A549 (cell line): ENCODE measurements around the gene SLC25A11. TPM values are rescaled to one million over a fixed set of nuclear protein-coding genes. Genes with fewer than 3 reads are reported as not detected.

Source experiments
- ATAC-seq, 2 experiments: fragments of 200-7000 bp in 1 of 2; fragments of >200 bp in 1 of 2; cut with Nextera tagmentation in 1 of 2; cut with Tn5 transposase in 1 of 2; 3 replicates each; pipeline versions ENCODE4 v1.8.0 to v1.9.1; 2018 to 2020; ENCODE audit warnings: mild to moderate bottlenecking in 1 of 2, moderate library complexity in 1 of 2
- CTCF ChIA-PET: fragments of 300-600 bp; sonication (Branson Sonifier 250); formaldehyde crosslinking; extraction: SDS; loops from one replicate; lab custom pipeline; 2021; ENCODE audit warnings: antibody characterized with exemption, inconsistent platforms; lab: Yijun Ruan, JAX
- POLR2A ChIA-PET: fragments of 350-600 bp; formaldehyde crosslinking; extraction: SDS; loops from one replicate; lab custom pipeline; 2021; ENCODE audit warnings: antibody characterized with exemption, inconsistent platforms; lab: Yijun Ruan, JAX
- DNase-seq, 2 experiments: peaks; one replicate each; pipeline versions ENCODE4 v3.0.0 to v3.0.0-alpha.2; 2011 to 2016; ENCODE audit warnings: low read depth in 1 of 2, low spot score in 1 of 2
- FAIRE-seq: peaks from 2 replicates; lab custom pipeline; 2011; peaks lifted over from hg19 to GRCh38; lab: Jason Lieb, UNC
- H3K27ac ChIP-seq, 2 experiments: fragments of >200 bp; sonication (Bioruptor Twin); formaldehyde crosslinking; 3 replicates each; pipeline ENCODE4 v1.5.1; 2016 to 2017
- H3K4me1 ChIP-seq: fragments of >200 bp; sonication (Bioruptor Twin); formaldehyde crosslinking; 3 replicates; pipeline ENCODE4 v1.6.1; 2016
- H3K4me2 ChIP-seq: fragments of >200 bp; sonication (Bioruptor Twin); formaldehyde crosslinking; 3 replicates; pipeline ENCODE4 v1.6.1; 2016
- H3K4me3 ChIP-seq: fragments of >200 bp; sonication (Bioruptor Twin); formaldehyde crosslinking; 3 replicates; pipeline ENCODE4 v1.5.1; 2016
- H3K9me3 ChIP-seq: fragments of >200 bp; sonication (Bioruptor Twin); formaldehyde crosslinking; 3 replicates; pipeline ENCODE4 v1.6.1; 2016
- CBX2 ChIP-seq: fragments of 200-600 bp; sonication (generic); IDR thresholded peaks from 2 replicates; pipeline ENCODE4 v1.6.1; 2016; ENCODE audit warnings: low read depth, mild to moderate bottlenecking, borderline replicate concordance
- CBX8 ChIP-seq: fragments of 200-600 bp; sonication (generic); IDR thresholded peaks from 2 replicates; pipeline ENCODE4 v1.6.1; 2016
- CEBPB ChIP-seq, 2 experiments: fragments of >200 bp in 1 of 2; sonication (Bioruptor Twin) in 1 of 2; formaldehyde crosslinking in 1 of 2; IDR thresholded peaks; 2 replicates each; pipeline ENCODE4 v1.6.1; 2012 to 2016
- CHD2 ChIP-seq: fragments of 150-350 bp; IDR thresholded peaks from 2 replicates; pipeline ENCODE4 v1.6.1; 2014; ENCODE audit warnings: low read length; ENCODE audit not compliant: partially characterized antibody
- CHD4 ChIP-seq: fragments of 200-600 bp; sonication (generic); IDR thresholded peaks from 2 replicates; pipeline ENCODE4 v1.6.1; 2016; ENCODE audit warnings: antibody characterized with exemption, mild to moderate bottlenecking, borderline replicate concordance
- EHMT2 ChIP-seq: fragments of 200-600 bp; sonication (generic); IDR thresholded peaks from 2 replicates; pipeline ENCODE4 v1.6.1; 2016; ENCODE audit warnings: antibody characterized with exemption, low read depth, mild to moderate bottlenecking, moderate library complexity
- ELK1 ChIP-seq: fragments of 150-350 bp; IDR thresholded peaks from 2 replicates; pipeline ENCODE4 v1.6.1; 2014; ENCODE audit warnings: low read depth, mild to moderate bottlenecking, low read length
- ESRRA ChIP-seq: fragments of 150-350 bp; IDR thresholded peaks from 2 replicates; pipeline ENCODE4 v1.6.1; 2014; ENCODE audit warnings: mild to moderate bottlenecking, low read length, borderline replicate concordance
- FOSB ChIP-seq: fragments of 250-450 bp; sonication (Bioruptor Pico); IDR thresholded peaks from 2 replicates; pipeline ENCODE4 v1.5.0; 2020; ENCODE audit warnings: mild to moderate bottlenecking, moderate library complexity
- FOSL2 ChIP-seq, 2 experiments: fragments of 450-650 bp in 1 of 2; fragments of >200 bp in 1 of 2; sonication (Bioruptor Twin) in 1 of 2; formaldehyde crosslinking; IDR thresholded peaks; 2 replicates each; pipeline versions ENCODE4 v1.5.0 to v1.6.1; 2016 to 2020; ENCODE audit warnings: mild to moderate bottlenecking in 1 of 2, moderate library complexity in 1 of 2
- FOXS1 ChIP-seq: fragments of 250-450 bp; sonication (Bioruptor Pico); IDR thresholded peaks from 2 replicates; pipeline ENCODE4 v1.5.0; 2020; ENCODE audit warnings: mild to moderate bottlenecking, moderate library complexity
- HEYL ChIP-seq: fragments of 250-450 bp; sonication (Bioruptor Pico); IDR thresholded peaks from 2 replicates; pipeline ENCODE4 v1.8.0; 2021; ENCODE audit warnings: mild to moderate bottlenecking, moderate library complexity
- HOXA7 ChIP-seq: fragments of 250-450 bp; sonication (Bioruptor Pico); IDR thresholded peaks from 2 replicates; pipeline ENCODE4 v1.5.0; 2020; ENCODE audit warnings: mild to moderate bottlenecking, moderate library complexity
- HOXB13 ChIP-seq: fragments of 250-450 bp; sonication (Bioruptor Pico); IDR thresholded peaks from 2 replicates; pipeline ENCODE4 v1.5.0; 2020; ENCODE audit warnings: low read depth, mild to moderate bottlenecking, moderate library complexity
- JUN ChIP-seq, 2 experiments: fragments of >200 bp; sonication (Bioruptor Twin); formaldehyde crosslinking; IDR thresholded peaks; 2 replicates in 1 of 2; 3 replicates in 1 of 2; pipeline ENCODE4 v1.6.1; 2016 to 2017
- JUNB ChIP-seq: fragments of >200 bp; sonication (Bioruptor Twin); formaldehyde crosslinking; IDR thresholded peaks from 2 replicates; pipeline ENCODE4 v1.6.1; 2016
- KDM1A ChIP-seq: fragments of 200-600 bp; sonication (generic); IDR thresholded peaks from 2 replicates; pipeline ENCODE4 v1.6.1; 2016; ENCODE audit warnings: low read depth, mild to moderate bottlenecking
- MAFK ChIP-seq: fragments of 450-650 bp; IDR thresholded peaks from 2 replicates; pipeline ENCODE4 v1.6.1; 2014; ENCODE audit not compliant: partially characterized antibody
- MAZ ChIP-seq: fragments of 150-350 bp; IDR thresholded peaks from 2 replicates; pipeline ENCODE4 v1.6.1; 2014; ENCODE audit warnings: antibody characterized with exemption, low read depth, low read length, borderline replicate concordance
- MYC ChIP-seq: IDR thresholded peaks from 2 replicates; pipeline ENCODE4 v1.6.1; 2012; ENCODE audit warnings: mild to moderate bottlenecking, inconsistent platforms, low read length, improper control_type of control experiment, borderline replicate concordance
- NFE2L2 ChIP-seq: fragments of 150-350 bp; conservative IDR thresholded peaks from 2 replicates; pipeline ENCODE4 v1.6.1; 2014; ENCODE audit warnings: low read length
- NR3C1 ChIP-seq: fragments of >200 bp; sonication (Bioruptor Twin); formaldehyde crosslinking; IDR thresholded peaks from 3 replicates; pipeline ENCODE4 v1.6.1; 2017
- PHF8 ChIP-seq: fragments of 200-600 bp; sonication (generic); IDR thresholded peaks from 2 replicates; pipeline ENCODE4 v1.6.1; 2016; ENCODE audit warnings: low read depth, mild to moderate bottlenecking, antibody characterized with exemption, moderate library complexity, borderline replicate concordance
- RAD21 ChIP-seq, 2 experiments: fragments of >200 bp in 1 of 2; sonication (Bioruptor Twin) in 1 of 2; formaldehyde crosslinking in 1 of 2; IDR thresholded peaks in 1 of 2; conservative IDR thresholded peaks in 1 of 2; 2 replicates in 1 of 2; 3 replicates in 1 of 2; pipeline ENCODE4 v1.6.1; 2012 to 2018; ENCODE audit warnings: inconsistent platforms in 1 of 2
- RFX5 ChIP-seq: fragments of 450-650 bp; IDR thresholded peaks from 2 replicates; pipeline ENCODE4 v1.7.1; 2014; ENCODE audit warnings: antibody characterized with exemption, mild to moderate bottlenecking, moderate library complexity
- SREBF2 ChIP-seq: fragments of 450-650 bp; IDR thresholded peaks from 2 replicates; pipeline ENCODE4 v1.6.1; 2014; ENCODE audit warnings: mild to moderate bottlenecking, moderate library complexity
- TP53 ChIP-seq: fragments of 250-450 bp; sonication (Bioruptor Pico); IDR thresholded peaks from 2 replicates; pipeline ENCODE4 v1.5.0; 2021; ENCODE audit warnings: mild to moderate bottlenecking, moderate library complexity
- USF2 ChIP-seq: fragments of 450-650 bp; IDR thresholded peaks from 2 replicates; pipeline ENCODE4 v1.6.1; 2014; ENCODE audit warnings: antibody characterized with exemption
- ZC3H11A ChIP-seq: fragments of 450-650 bp; IDR thresholded peaks from 2 replicates; pipeline ENCODE4 v1.6.1; 2014; ENCODE audit warnings: antibody characterized with exemption, mild to moderate bottlenecking
- ZSCAN20 ChIP-seq: fragments of 250-450 bp; sonication (Bioruptor Pico); IDR thresholded peaks from 2 replicates; pipeline ENCODE4 v1.8.0; 2022; ENCODE audit warnings: mild to moderate bottlenecking, moderate library complexity
- WGBS: methylation state at CpG from one replicate; pipeline ENCODE4 v1.1.6; 2017; ENCODE audit errors: missing lambda C conversion rate; 5-methylcytosine and 5-hydroxymethylcytosine counted together
- polyA plus RNA-seq, 4 experiments: library from polyadenylated mRNA; depleted of rRNA in 3 of 4; stranded (reverse); fragments of >200 nt; fragmentation: RNase III in 1 of 4; extraction: RNeasy Plus Mini Kit Qiagen cat#74134 plus additional on column Dnase treatment in 1 of 4; gene quantifications; 2 replicates in 3 of 4; 3 replicates in 1 of 4; pipeline ENCODE4 v1.2.3, GENCODE V29; 2011 to 2017
- TF ChIP-seq, protein P1 (sequence below): IDR thresholded peaks from 2 replicates; pipeline ENCODE4 v1.6.1; 2012
- TF ChIP-seq, protein P2 (sequence below): fragments of 250-450 bp; sonication (Bioruptor Pico); IDR thresholded peaks from 2 replicates; pipeline ENCODE4 v1.5.0; 2020; ENCODE audit warnings: low read depth, mild to moderate bottlenecking, moderate library complexity
- TF ChIP-seq, protein P3 (sequence below): fragments of >200 bp; sonication (Bioruptor Twin); formaldehyde crosslinking; IDR thresholded peaks from 3 replicates; pipeline ENCODE4 v1.6.1; 2016
- TF ChIP-seq, protein P4 (sequence below): fragments of >200 bp; sonication (Bioruptor Twin); formaldehyde crosslinking; IDR thresholded peaks from 3 replicates; pipeline ENCODE4 v1.5.1; 2016

The SLC25A11 gene
- polyA plus RNA-seq, 2 of the 4 experiments (the other 2 are of a cell fraction): 60.2 to 69.2 TPM

DNA sequence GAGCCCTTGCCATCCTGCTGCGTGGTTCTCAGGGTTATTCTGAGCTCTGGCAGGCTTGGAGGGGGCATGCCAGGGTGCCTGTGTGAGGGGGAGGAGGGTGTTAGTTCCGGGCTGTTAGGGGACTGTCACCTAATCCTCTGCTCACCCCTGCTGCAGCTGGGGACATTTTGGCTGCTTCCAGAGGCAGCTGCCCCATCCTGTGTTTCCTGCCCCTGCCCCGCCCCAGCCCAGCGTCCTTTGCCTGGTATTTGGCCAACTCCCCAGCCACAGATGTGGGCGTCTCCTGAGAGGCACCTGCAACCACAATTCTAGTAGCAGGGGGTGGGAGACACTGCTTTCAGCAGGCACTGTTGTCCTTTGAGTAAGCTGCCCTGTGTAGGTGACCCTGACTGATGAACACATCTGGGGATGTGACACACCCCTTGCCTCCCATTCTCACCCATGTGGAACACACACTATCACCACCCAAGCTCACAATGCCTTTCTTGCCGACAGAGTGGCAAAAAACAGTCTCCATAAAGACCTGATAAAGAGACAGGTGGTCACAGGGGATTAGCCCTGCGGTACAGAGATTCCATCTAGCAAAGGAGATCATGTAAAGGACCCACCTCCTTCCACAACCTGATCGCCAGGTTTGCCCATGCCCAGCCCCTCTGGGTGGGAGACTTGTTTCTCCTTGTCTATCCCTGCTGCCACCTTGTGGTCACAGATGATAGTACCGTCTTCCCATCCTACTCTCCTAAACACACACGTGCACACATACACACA is 36.6 kb downstream of the SLC25A11 start, which contains the start of gene CHRNE:
CHRNE (minus strand) TSS at position 48 of the 768 bp plus-strand sequence; CDS start at position 13, 35 bp downstream.
- H3K4me2 ChIP-seq: peak within 1 kb of the TSS; percentile 19; the same call in 1 of the 3 replicates
- no peaks in the 10 kb centered on the region for H3K9me3 ChIP-seq
- H3K4me3 ChIP-seq: no peak within 1 kb of the TSS
- ATAC-seq (peak; percentile 74 to 85), DNase-seq (peak; percentile 58 to 89), FAIRE-seq (peak; percentile 96)
- ChIA-PET POLR2A (interaction anchor here (1.5 kb wide), 1 partner anchor 37 kb away, joined by 3 read pairs; the partner anchor contains the start of genes RNF167 and SLC25A11), CTCF (interaction anchor here (0.6 to 8.2 kb wide), 45 partner anchors 9 to 1532 kb away, joined by 3 to 83 read pairs (median 4); partner anchors contain the start of genes AIPL1, ARRB2, CAMTA2 and GLTPD2)
- H3K4me1 ChIP-seq: 0 out of 3 replicates have a peak, but pooled peaks cover 5% of the 10 kb centered on the region
- H3K27ac ChIP-seq: no peak within 1 kb of the TSS
- WGBS: 27% methylated on average over 10 of the region's 10 CpGs
- no peak for TF ChIP-seq NFE2L2
- TF ChIP-seq, protein P1, sequence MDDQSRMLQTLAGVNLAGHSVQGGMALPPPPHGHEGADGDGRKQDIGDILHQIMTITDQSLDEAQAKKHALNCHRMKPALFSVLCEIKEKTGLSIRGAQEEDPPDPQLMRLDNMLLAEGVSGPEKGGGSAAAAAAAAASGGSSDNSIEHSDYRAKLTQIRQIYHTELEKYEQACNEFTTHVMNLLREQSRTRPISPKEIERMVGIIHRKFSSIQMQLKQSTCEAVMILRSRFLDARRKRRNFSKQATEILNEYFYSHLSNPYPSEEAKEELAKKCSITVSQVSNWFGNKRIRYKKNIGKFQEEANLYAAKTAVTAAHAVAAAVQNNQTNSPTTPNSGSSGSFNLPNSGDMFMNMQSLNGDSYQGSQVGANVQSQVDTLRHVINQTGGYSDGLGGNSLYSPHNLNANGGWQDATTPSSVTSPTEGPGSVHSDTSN: no peak
- TF ChIP-seq ZSCAN20 (CRISPR knock-in tag): no peak
- no peak for TF ChIP-seq FOSL2 (IDR thresholded peaks at IDR 0.05)
- TF ChIP-seq FOSL2 (CRISPR knock-in tag; IDR thresholded peaks at IDR 0.05): no peak
- TF ChIP-seq MYC: 0 out of 2 replicates have a peak, but pooled peaks have one; percentile 29
- no peak for TF ChIP-seq NR3C1
- no peak for TF ChIP-seq ZC3H11A
- no peak for TF ChIP-seq HOXA7 (CRISPR knock-in tag)
- TF ChIP-seq, protein P2, sequence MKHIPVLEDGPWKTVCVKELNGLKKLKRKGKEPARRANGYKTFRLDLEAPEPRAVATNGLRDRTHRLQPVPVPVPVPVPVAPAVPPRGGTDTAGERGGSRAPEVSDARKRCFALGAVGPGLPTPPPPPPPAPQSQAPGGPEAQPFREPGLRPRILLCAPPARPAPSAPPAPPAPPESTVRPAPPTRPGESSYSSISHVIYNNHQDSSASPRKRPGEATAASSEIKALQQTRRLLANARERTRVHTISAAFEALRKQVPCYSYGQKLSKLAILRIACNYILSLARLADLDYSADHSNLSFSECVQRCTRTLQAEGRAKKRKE: no peak
- TF ChIP-seq RFX5: no peak
- TF ChIP-seq, protein P3, sequence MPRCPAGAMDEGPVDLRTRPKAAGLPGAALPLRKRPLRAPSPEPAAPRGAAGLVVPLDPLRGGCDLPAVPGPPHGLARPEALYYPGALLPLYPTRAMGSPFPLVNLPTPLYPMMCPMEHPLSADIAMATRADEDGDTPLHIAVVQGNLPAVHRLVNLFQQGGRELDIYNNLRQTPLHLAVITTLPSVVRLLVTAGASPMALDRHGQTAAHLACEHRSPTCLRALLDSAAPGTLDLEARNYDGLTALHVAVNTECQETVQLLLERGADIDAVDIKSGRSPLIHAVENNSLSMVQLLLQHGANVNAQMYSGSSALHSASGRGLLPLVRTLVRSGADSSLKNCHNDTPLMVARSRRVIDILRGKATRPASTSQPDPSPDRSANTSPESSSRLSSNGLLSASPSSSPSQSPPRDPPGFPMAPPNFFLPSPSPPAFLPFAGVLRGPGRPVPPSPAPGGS: no peak
- no peak for TF ChIP-seq EHMT2
- no peak for TF ChIP-seq ELK1
- TF ChIP-seq FOXS1 (CRISPR knock-in tag): no peak
- TF ChIP-seq CHD4: no peak
- no peak for TF ChIP-seq SREBF2
- no peak for TF ChIP-seq CHD2
- no peak for TF ChIP-seq FOSB (CRISPR knock-in tag)
- TF ChIP-seq JUN (IDR thresholded peaks at IDR 0.05): 0 out of 5 replicates have a peak, but pooled peaks of 1 of the 2 experiments have one; percentile 14
- TF ChIP-seq HOXB13 (CRISPR knock-in tag): no peak
- TF ChIP-seq CBX8: no peak
- TF ChIP-seq, protein P4, sequence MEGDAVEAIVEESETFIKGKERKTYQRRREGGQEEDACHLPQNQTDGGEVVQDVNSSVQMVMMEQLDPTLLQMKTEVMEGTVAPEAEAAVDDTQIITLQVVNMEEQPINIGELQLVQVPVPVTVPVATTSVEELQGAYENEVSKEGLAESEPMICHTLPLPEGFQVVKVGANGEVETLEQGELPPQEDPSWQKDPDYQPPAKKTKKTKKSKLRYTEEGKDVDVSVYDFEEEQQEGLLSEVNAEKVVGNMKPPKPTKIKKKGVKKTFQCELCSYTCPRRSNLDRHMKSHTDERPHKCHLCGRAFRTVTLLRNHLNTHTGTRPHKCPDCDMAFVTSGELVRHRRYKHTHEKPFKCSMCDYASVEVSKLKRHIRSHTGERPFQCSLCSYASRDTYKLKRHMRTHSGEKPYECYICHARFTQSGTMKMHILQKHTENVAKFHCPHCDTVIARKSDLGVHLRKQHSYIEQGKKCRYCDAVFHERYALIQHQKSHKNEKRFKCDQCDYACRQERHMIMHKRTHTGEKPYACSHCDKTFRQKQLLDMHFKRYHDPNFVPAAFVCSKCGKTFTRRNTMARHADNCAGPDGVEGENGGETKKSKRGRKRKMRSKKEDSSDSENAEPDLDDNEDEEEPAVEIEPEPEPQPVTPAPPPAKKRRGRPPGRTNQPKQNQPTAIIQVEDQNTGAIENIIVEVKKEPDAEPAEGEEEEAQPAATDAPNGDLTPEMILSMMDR: peak; percentile 90
- no peak for TF ChIP-seq USF2
- no peak for TF ChIP-seq HEYL (CRISPR knock-in tag)
- TF ChIP-seq PHF8: no peak
- TF ChIP-seq RAD21 (conservative IDR thresholded peaks at IDR 0.05 in 1 of 2, IDR thresholded peaks at IDR 0.05 in 1 of 2): peak; percentile 62 to 73
- no peak for TF ChIP-seq KDM1A
- TF ChIP-seq JUNB: no peak
- TF ChIP-seq CEBPB (IDR thresholded peaks at IDR 0.05): no peak
- TF ChIP-seq MAFK: no peak
- TF ChIP-seq MAZ: no peak
- TF ChIP-seq ESRRA: no peak
- no peak for TF ChIP-seq TP53 (CRISPR knock-in tag)
- TF ChIP-seq CBX2: no peak
